Trophoblast cell (in vitro differentiated cells and primary cell): Measurements from ENCODE around the gene TOPORS.
"Not testable (repeated sequence)": the region's sequence is repeated elsewhere in the genome, so short reads cannot be mapped to it uniquely, and the experiment has no call there.

Experiments used
- DNase-seq, 2 donors: peaks; one replicate each; pipeline ENCODE4 v3.0.0-alpha.2; 2016
- H2AFZ ChIP-seq: 2 replicates; pipeline ENCODE4 v1.6.1; 2013; ENCODE audit warnings: low read length, moderate library complexity, mild to moderate bottlenecking; ENCODE audit not compliant: insufficient read depth, poor library complexity
- H2AK5ac ChIP-seq: 2 replicates; pipeline ENCODE4 v1.6.1; 2013; ENCODE audit warnings: mild to moderate bottlenecking, low read length
- H2BK120ac ChIP-seq: 2 replicates; pipeline ENCODE4 v1.6.1; 2013; ENCODE audit warnings: low read length, mild to moderate bottlenecking, moderate library complexity; ENCODE audit not compliant: insufficient read depth, poor library complexity
- H2BK12ac ChIP-seq: 2 replicates; pipeline ENCODE4 v1.6.1; 2013; ENCODE audit warnings: mild to moderate bottlenecking, low read length, moderate library complexity
- H2BK5ac ChIP-seq: 2 replicates; pipeline ENCODE4 v1.6.1; 2013; ENCODE audit warnings: low read length, low read depth, moderate library complexity, mild to moderate bottlenecking; ENCODE audit not compliant: poor library complexity
- H3K14ac ChIP-seq: 2 replicates; pipeline ENCODE4 v1.6.1; 2013; ENCODE audit warnings: mild to moderate bottlenecking, low read length
- H3K18ac ChIP-seq: 2 replicates; pipeline ENCODE4 v1.6.1; 2013; ENCODE audit warnings: mild to moderate bottlenecking, low read length
- H3K23ac ChIP-seq: 2 replicates; pipeline ENCODE4 v1.6.1; 2013; ENCODE audit warnings: low read length
- H3K27ac ChIP-seq: 2 replicates; pipeline ENCODE4 v1.5.1; 2013; ENCODE audit warnings: low read depth, mild to moderate bottlenecking, inconsistent platforms, low read length, moderate library complexity
- H3K27me3 ChIP-seq: 2 replicates; pipeline ENCODE4 v1.6.1; 2013; ENCODE audit warnings: inconsistent platforms, mild to moderate bottlenecking, low read length, moderate library complexity; ENCODE audit not compliant: insufficient read depth
- H3K36me3 ChIP-seq, 2 experiments: 1 replicate in 1 of 2; 2 replicates in 1 of 2; pipeline ENCODE4 v1.6.1; 2013; ENCODE audit warnings: low read length in 2 of 2, mild to moderate bottlenecking in 2 of 2, moderate library complexity in 1 of 2; ENCODE audit not compliant: insufficient read depth in 2 of 2, control insufficient read depth in 1 of 2
- H3K4ac ChIP-seq: 2 replicates; pipeline ENCODE4 v1.6.1; 2013; ENCODE audit warnings: low read depth, mild to moderate bottlenecking, low read length, moderate library complexity
- H3K4me1 ChIP-seq, 2 experiments: 1 replicate in 1 of 2; 2 replicates in 1 of 2; pipeline ENCODE4 v1.6.1; 2013; ENCODE audit warnings: low read length in 2 of 2, mild to moderate bottlenecking in 2 of 2, moderate library complexity in 1 of 2; ENCODE audit not compliant: insufficient read depth in 2 of 2, control insufficient read depth in 1 of 2
- H3K4me2 ChIP-seq: 2 replicates; pipeline ENCODE4 v1.6.1; 2013; ENCODE audit warnings: inconsistent platforms, mild to moderate bottlenecking, low read length, moderate library complexity
- H3K4me3 ChIP-seq: 2 replicates; pipeline ENCODE4 v1.5.1; 2013; ENCODE audit warnings: mild to moderate bottlenecking, low read depth, low read length, inconsistent platforms
- H3K79me1 ChIP-seq: one replicate; pipeline ENCODE4 v1.6.1; 2013; ENCODE audit warnings: low read length
- H3K79me2 ChIP-seq: 2 replicates; pipeline ENCODE4 v1.6.1; 2013; ENCODE audit warnings: low read length, mild to moderate bottlenecking; ENCODE audit not compliant: control insufficient read depth, insufficient read depth, poor library complexity
- H3K9ac ChIP-seq: 2 replicates; pipeline ENCODE4 v1.6.1; 2013; ENCODE audit warnings: mild to moderate bottlenecking, low read length
- H3K9me3 ChIP-seq: 2 replicates; pipeline ENCODE4 v1.6.1; 2013; ENCODE audit warnings: low read depth, mild to moderate bottlenecking, control low read depth, inconsistent platforms, low read length; ENCODE audit not compliant: insufficient read depth
- H4K12ac ChIP-seq: 2 replicates; pipeline ENCODE4 v1.6.1; 2013; ENCODE audit warnings: low read depth, mild to moderate bottlenecking, low read length, moderate library complexity
- H4K8ac ChIP-seq: 2 replicates; pipeline ENCODE4 v1.6.1; 2013; ENCODE audit warnings: low read depth, mild to moderate bottlenecking, low read length, moderate library complexity
- H4K91ac ChIP-seq: one replicate; pipeline ENCODE4 v1.6.1; 2013; ENCODE audit warnings: low read depth, mild to moderate bottlenecking, low read length, moderate library complexity
- WGBS: extraction: QIAGEN DNeasy Blood & Tissue Kit; methylation state at CpG from one replicate; pipeline ENCODE4 v1.1.7; 2013; ENCODE audit warnings: missing lambda C conversion rate; ENCODE audit not compliant: insufficient read length, insufficient coverage; ENCODE audit errors: extremely low coverage; 5-methylcytosine and 5-hydroxymethylcytosine counted together

TOPORS gene

GRCh38 chr9:32551276-32552051 lies 922 bp downstream of the TOPORS start:
- H3K4me1 ChIP-seq: no peaks in the 10 kb centered on the region
- H3K79me1 ChIP-seq: peaks cover 16% of the 10 kb centered on the region
- no peaks in the 10 kb centered on the region for H3K9me3 ChIP-seq
- H2AK5ac ChIP-seq: peak overlapping the region; percentile 27
- peak; percentile 58 to 70 for DNase-seq
- peak overlapping the region; percentile 75 for H3K4me3 ChIP-seq
- H4K8ac ChIP-seq: peak overlapping the region; percentile 81
- H4K12ac ChIP-seq: no peak overlapping the region
- peaks cover 2 to 5% of the 10 kb centered on the region in 2 experiments for H3K36me3 ChIP-seq
- no peak overlapping the region for H3K23ac ChIP-seq
- no peak overlapping the region for H2BK120ac ChIP-seq
- H3K14ac ChIP-seq: peak overlapping the region; percentile 11
- peak overlapping the region; percentile 72 for H4K91ac ChIP-seq
- H3K79me2 ChIP-seq: peaks cover 14% of the 10 kb centered on the region
- H2BK5ac ChIP-seq: peak overlapping the region; percentile 26
- H3K27ac ChIP-seq: peak overlapping the region; percentile 59
- H3K4me2 ChIP-seq: peak overlapping the region; percentile 99
- no peak overlapping the region for H2BK12ac ChIP-seq
- H3K18ac ChIP-seq: peak overlapping the region; percentile 53
- H2AFZ ChIP-seq: peak overlapping the region; percentile 17
- H3K27me3 ChIP-seq: no peaks in the 10 kb centered on the region
- H3K4ac ChIP-seq: peak overlapping the region; percentile 40
- no CpG with 5 or more reads among the region's 36 CpGs for WGBS
- peak overlapping the region; percentile 84 for H3K9ac ChIP-seq

DNA sequence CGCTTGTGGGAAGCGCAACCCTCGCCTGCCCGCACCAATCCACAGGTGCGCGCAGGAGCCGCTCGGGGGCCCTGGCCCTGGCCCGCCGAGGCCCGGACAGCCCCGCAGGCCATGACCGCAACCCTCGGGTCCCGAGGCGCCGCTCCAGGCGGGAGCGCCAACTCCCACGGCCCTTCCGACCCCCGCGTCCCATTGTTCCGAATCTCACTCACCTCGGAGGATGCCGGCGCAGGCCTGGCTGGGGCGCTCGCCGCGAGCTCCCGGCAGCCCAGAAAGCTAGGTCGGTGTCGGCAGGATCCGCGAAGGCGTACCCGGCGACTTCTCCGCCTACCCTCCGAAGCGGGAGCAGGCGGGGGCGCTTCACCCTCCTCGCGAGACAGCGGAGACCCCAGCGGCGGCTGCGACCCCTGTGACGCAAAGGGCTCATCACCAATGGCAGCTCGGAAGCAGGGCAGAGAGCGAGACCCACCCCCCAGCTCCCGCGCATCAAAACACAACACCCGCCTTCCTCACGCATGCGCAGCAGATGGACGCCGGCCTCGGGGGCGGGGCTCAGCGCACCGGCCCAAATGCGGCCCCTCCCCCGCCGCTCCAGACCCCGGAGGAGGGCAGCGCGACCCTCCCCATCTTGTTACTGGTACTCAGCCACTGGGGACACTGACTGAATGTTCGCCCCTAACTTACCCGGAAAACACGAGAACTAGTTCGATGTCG lies 1.7 kb downstream of the TOPORS start:
- Histone ChIP-seq H3K4ac (peak overlapping the region; percentile 53), H2BK120ac (peak overlapping the region; percentile 25), H2BK12ac (no peak overlapping the region), H3K79me1 (peaks cover 16% of the 10 kb centered on the region), H2BK5ac (peak overlapping the region; percentile 58), H3K9me3 (no peaks in the 10 kb centered on the region), H3K4me1 (no peaks in the 10 kb centered on the region), H3K4me3 (peak overlapping the region; percentile 96), H4K12ac (peak overlapping the region; percentile 50), H4K91ac (no peak overlapping the region), H3K14ac (peak overlapping the region; percentile 77), H3K27ac (peak overlapping the region; percentile 65), H4K8ac (peak overlapping the region; percentile 81), H3K27me3 (no peaks in the 10 kb centered on the region), H3K18ac (peak overlapping the region; percentile 81), H3K9ac (peak overlapping the region; percentile 90), H3K23ac (no peak overlapping the region), H3K36me3 (peaks cover 2 to 5% of the 10 kb centered on the region in 2 experiments), H2AFZ (peak overlapping the region; percentile 42), H3K4me2 (peak overlapping the region; percentile 99), H3K79me2 (peaks cover 14% of the 10 kb centered on the region), H2AK5ac (peak overlapping the region; percentile 28)
- WGBS: no CpG with 5 or more reads among the region's 75 CpGs
- peak; percentile 76 to 90 for DNase-seq

DNA sequence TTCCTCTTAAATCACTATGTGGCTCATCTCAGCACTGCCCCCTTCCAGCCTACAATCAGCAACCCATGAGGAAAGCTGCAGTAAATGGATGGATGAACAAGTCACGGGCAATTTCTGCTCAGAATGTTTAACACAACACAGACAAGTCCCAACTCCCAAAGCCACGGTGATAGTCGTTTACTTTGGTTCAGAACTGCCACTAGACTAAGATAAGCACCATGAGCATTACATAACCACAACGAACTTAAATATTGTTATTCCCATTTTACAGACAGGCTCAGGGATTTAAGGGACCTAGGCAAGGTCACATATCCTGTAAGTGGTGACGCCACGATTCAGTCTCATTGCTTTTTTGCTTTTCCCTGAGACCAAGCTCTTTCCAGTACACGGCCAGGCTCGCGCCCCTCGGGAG lies 2.2 kb downstream of the TOPORS start:
- Histone ChIP-seq H3K36me3 (peaks cover 2 to 5% of the 10 kb centered on the region in 2 experiments), H3K18ac (peak overlapping the region; percentile 81), H3K79me1 (peaks cover 16% of the 10 kb centered on the region), H3K23ac (no peak overlapping the region), H2AFZ (peak overlapping the region; percentile 42), H3K4me1 (no peaks in the 10 kb centered on the region), H3K9ac (peak overlapping the region; percentile 90), H3K14ac (peak overlapping the region; percentile 77), H3K27ac (peak overlapping the region; percentile 65), H4K8ac (peak overlapping the region; percentile 48), H3K4ac (peak overlapping the region; percentile 53), H4K12ac (peak overlapping the region; percentile 50), H2BK5ac (peak overlapping the region; percentile 58), H2AK5ac (peak overlapping the region; percentile 28), H3K4me2 (peak overlapping the region; percentile 83), H2BK12ac (no peak overlapping the region), H3K9me3 (no peaks in the 10 kb centered on the region), H2BK120ac (peak overlapping the region; percentile 21), H3K27me3 (no peaks in the 10 kb centered on the region), H3K79me2 (peaks cover 14% of the 10 kb centered on the region), H4K91ac (no peak overlapping the region), H3K4me3 (peak overlapping the region; percentile 96)
- no CpG with 5 or more reads among the region's 10 CpGs for WGBS
- DNase-seq: no peak

DNA sequence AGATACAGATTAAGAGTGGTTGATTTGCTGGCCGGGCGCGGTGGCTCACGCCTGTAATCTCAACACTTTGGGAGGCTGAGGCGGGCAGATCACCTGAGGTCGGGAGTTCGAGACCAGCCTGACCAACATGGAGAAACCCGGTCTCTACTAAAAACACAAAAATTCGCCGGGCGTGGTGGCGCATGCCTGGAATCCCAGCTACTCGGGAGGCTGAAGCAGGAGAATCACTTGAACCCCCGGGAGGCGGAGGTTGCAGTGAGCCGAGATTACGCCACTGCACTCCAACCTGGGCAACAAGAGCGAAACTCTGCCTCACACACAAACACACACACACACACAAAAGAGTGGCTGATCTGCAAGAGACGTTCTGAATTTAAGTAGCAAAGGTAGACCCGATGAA lies 4.2 kb downstream of the TOPORS start:
- WGBS: no CpG with 5 or more reads among the region's 20 CpGs

More for the DNA sequence above, 4.2 kb downstream of the TOPORS start:
- H3K9ac ChIP-seq, H3K14ac ChIP-seq, H3K9me3 ChIP-seq, H2AFZ ChIP-seq, H3K4me2 ChIP-seq, H4K8ac ChIP-seq, H3K27ac ChIP-seq, H2BK12ac ChIP-seq, H3K36me3 ChIP-seq, H4K91ac ChIP-seq, H3K4me1 ChIP-seq, DNase-seq, H2BK5ac ChIP-seq, H4K12ac ChIP-seq, H3K23ac ChIP-seq, H3K27me3 ChIP-seq, H2AK5ac ChIP-seq, H2BK120ac ChIP-seq, H3K4me3 ChIP-seq, H3K18ac ChIP-seq: not testable (repeated sequence)
- peak overlapping the region; percentile 99 for H3K4ac ChIP-seq
- H3K79me2 ChIP-seq: peaks cover 14% of the 10 kb centered on the region
- peaks cover 16% of the 10 kb centered on the region for H3K79me1 ChIP-seq
